ENCODE measurements around the gene ADRB1. TPM values are rescaled to one million over a fixed set of nuclear protein-coding genes. Genes with fewer than 3 reads are reported as not detected.

Gene ADRB1
- total and polyA plus RNA-seq, 4 donors: 0.05 to 0.17 (median 0.16) TPM; not detected in 1

DNA sequence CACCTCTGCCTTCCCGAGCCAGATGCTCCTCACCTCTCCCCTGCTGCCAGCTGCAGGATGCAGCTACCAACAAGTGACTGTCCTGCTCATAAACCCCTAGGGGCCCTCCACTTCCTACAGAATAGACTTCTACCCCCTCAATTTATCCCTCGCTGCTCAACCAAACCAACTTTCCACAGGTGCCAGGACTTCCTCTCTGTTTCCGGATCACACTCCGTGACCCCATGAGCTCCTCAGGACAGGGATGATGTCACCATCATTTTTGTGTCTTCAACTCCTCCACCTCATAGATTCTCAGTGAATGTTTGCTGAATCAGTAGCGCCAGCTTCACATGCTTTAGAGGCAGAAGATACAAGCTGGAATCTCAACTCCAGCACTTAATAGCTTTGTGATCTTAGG is 25.8 kb upstream of the ADRB1 start:
- no peak for DNase-seq (ENCODE audit: low spot score)
- no peak overlapping the region for H3K9ac ChIP-seq (ENCODE audit: low read depth in 1 of 2, low read length in 2 of 2)
- TF ChIP-seq GABPA (IDR thresholded peaks at IDR 0.05 in 1 of 2, conservative IDR thresholded peaks at IDR 0.05 in 1 of 2) (no peak), REST (IDR thresholded peaks at IDR 0.05) (no peak), EGR1 (IDR thresholded peaks at IDR 0.05; ENCODE audit: low read depth in 2 of 2) (no peak), FOXA2 (IDR thresholded peaks at IDR 0.05) (no peak), SP1 (IDR thresholded peaks at IDR 0.05) (no peak), HNF4G (IDR thresholded peaks at IDR 0.05) (no peak)
- TF ChIP-seq, protein P1, sequence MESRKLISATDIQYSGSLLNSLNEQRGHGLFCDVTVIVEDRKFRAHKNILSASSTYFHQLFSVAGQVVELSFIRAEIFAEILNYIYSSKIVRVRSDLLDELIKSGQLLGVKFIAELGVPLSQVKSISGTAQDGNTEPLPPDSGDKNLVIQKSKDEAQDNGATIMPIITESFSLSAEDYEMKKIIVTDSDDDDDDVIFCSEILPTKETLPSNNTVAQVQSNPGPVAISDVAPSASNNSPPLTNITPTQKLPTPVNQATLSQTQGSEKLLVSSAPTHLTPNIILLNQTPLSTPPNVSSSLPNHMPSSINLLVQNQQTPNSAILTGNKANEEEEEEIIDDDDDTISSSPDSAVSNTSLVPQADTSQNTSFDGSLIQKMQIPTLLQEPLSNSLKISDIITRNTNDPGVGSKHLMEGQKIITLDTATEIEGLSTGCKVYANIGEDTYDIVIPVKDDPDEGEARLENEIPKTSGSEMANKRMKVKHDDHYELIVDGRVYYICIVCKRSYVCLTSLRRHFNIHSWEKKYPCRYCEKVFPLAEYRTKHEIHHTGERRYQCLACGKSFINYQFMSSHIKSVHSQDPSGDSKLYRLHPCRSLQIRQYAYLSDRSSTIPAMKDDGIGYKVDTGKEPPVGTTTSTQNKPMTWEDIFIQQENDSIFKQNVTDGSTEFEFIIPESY (IDR thresholded peaks at IDR 0.05): no peak
- TF ChIP-seq, protein P2, sequence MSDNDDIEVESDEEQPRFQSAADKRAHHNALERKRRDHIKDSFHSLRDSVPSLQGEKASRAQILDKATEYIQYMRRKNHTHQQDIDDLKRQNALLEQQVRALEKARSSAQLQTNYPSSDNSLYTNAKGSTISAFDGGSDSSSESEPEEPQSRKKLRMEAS (IDR thresholded peaks at IDR 0.05): no peak
- no peaks in the 10 kb centered on the region for H3K4me1 ChIP-seq (ENCODE audit: control insufficient read depth in 4 of 4, insufficient read depth in 4 of 4, low read length in 3 of 4)
- no peak overlapping the region for H3K27ac ChIP-seq (ENCODE audit: low read depth in 1 of 2, low read length in 2 of 2)
- no peaks in the 10 kb centered on the region for H3K36me3 ChIP-seq (ENCODE audit: control insufficient read depth in 4 of 4, insufficient read depth in 3 of 4, low read depth in 1 of 4, low read length in 3 of 4)
- no peaks in the 10 kb centered on the region for H3K9me3 ChIP-seq (ENCODE audit: control insufficient read depth in 4 of 4, low read length in 3 of 4)
- no peak overlapping the region for H3K4me3 ChIP-seq (ENCODE audit: low read depth in 1 of 3, low read length in 3 of 3)
- no peaks in the 10 kb centered on the region for H3K27me3 ChIP-seq (ENCODE audit: control insufficient read depth in 4 of 4, insufficient read depth in 4 of 4, low read length in 3 of 4)
- 64% methylated on average over 5 of the region's 5 CpGs for WGBS

DNA sequence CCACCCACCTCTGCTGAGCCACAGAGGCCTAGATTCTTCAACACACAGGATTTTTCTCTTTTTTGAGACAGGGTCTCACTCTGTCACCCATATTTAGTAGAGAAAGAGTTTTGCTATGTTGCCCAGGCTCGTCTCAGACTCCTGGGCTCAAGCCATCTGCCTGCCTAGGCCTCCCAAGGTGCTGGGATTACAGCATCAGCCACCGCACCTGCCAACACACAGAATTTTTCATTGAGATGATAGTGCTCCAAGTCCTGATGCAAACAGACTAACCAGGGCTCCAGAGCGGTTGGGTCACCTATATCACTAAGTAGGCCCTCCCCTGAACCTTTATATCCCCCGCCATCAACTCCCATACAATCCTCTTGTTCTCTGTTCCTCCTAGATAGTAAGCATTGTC is 24.4 kb upstream of the ADRB1 start:
- DNase-seq (ENCODE audit: low spot score): no peak
- H3K27me3 ChIP-seq (ENCODE audit: control insufficient read depth in 4 of 4, insufficient read depth in 4 of 4, low read length in 3 of 4): no peaks in the 10 kb centered on the region
- H3K9ac ChIP-seq (ENCODE audit: low read depth in 1 of 2, low read length in 2 of 2): no peak overlapping the region
- no peak overlapping the region for H3K27ac ChIP-seq (ENCODE audit: low read depth in 1 of 2, low read length in 2 of 2)
- WGBS: 97% methylated on average over 4 of the region's 4 CpGs
- no peaks in the 10 kb centered on the region for H3K9me3 ChIP-seq (ENCODE audit: control insufficient read depth in 4 of 4, low read length in 3 of 4)
- no peaks in the 10 kb centered on the region for H3K36me3 ChIP-seq (ENCODE audit: control insufficient read depth in 4 of 4, insufficient read depth in 3 of 4, low read depth in 1 of 4, low read length in 3 of 4)
- H3K4me3 ChIP-seq (ENCODE audit: low read depth in 1 of 3, low read length in 3 of 3): no peak overlapping the region
- TF ChIP-seq GABPA (IDR thresholded peaks at IDR 0.05 in 1 of 2, conservative IDR thresholded peaks at IDR 0.05 in 1 of 2): no peak
- TF ChIP-seq YY1 (IDR thresholded peaks at IDR 0.05): no peak
- TF ChIP-seq RXRA (IDR thresholded peaks at IDR 0.05): no peak
- TF ChIP-seq, protein P2 (IDR thresholded peaks at IDR 0.05): no peak
- TF ChIP-seq HNF4A (conservative IDR thresholded peaks at IDR 0.05): no peak
- TF ChIP-seq FOXA1 (IDR thresholded peaks at IDR 0.05): no peak
- TF ChIP-seq SP1 (IDR thresholded peaks at IDR 0.05): no peak
- no peak for TF ChIP-seq ATF3 (IDR thresholded peaks at IDR 0.05)
- TF ChIP-seq CTCF (IDR thresholded peaks at IDR 0.05; ENCODE audit: low read depth, low read length, missing input control): no peak
- TF ChIP-seq, protein P1 (IDR thresholded peaks at IDR 0.05): no peak
- no peak for TF ChIP-seq HNF4G (IDR thresholded peaks at IDR 0.05)
- TF ChIP-seq FOXA2 (IDR thresholded peaks at IDR 0.05): no peak
- TF ChIP-seq RAD21 (IDR thresholded peaks at IDR 0.05): no peak
- no peak for TF ChIP-seq TAF1 (conservative IDR thresholded peaks at IDR 0.05)
- TF ChIP-seq EGR1 (IDR thresholded peaks at IDR 0.05; ENCODE audit: low read depth in 2 of 2): no peak
- TF ChIP-seq NR2F2 (IDR thresholded peaks at IDR 0.05): no peak
- TF ChIP-seq JUND (IDR thresholded peaks at IDR 0.05): no peak
- no peak for TF ChIP-seq REST (IDR thresholded peaks at IDR 0.05)
- H3K4me1 ChIP-seq (ENCODE audit: control insufficient read depth in 4 of 4, insufficient read depth in 4 of 4, low read length in 3 of 4): no peaks in the 10 kb centered on the region

Measured in liver (tissue), 9 donors.